SK-N-SH (cell line): ENCODE measurements around the gene NCKAP5. TPM values are rescaled to one million over a fixed set of nuclear protein-coding genes. Genes with fewer than 3 reads are reported as not detected.

ENCODE experiments used
- CTCF ChIA-PET: fragments of 300-600, 350-600 bp; formaldehyde crosslinking; extraction: SDS; loops from one replicate; lab custom pipeline; 2021; lab: Yijun Ruan, JAX
- POLR2A ChIA-PET: fragments of 350-600 bp; sonication (Branson Sonifier 250); formaldehyde crosslinking; extraction: SDS; loops from one replicate; lab custom pipeline; 2020; ENCODE audit warnings: antibody characterized with exemption, inconsistent platforms; lab: Yijun Ruan, JAX
- DNase-seq: peaks from one replicate; pipeline ENCODE4 v3.0.0; 2012
- H2AFZ ChIP-seq: fragments of 200-600 bp; sonication (generic); 2 replicates; pipeline ENCODE4 v1.8.1; 2016; ENCODE audit warnings: antibody characterized with exemption, mild to moderate bottlenecking, low read depth
- H3F3A ChIP-seq: fragments of 200-600 bp; sonication (generic); replicated peaks from 2 replicates; pipeline ENCODE3; 2016; ENCODE audit warnings: antibody characterized with exemption, mild to moderate bottlenecking; ENCODE audit not compliant: insufficient read depth
- H3K27ac ChIP-seq, 2 experiments: fragments of 200-500 bp in 1 of 2; fragments of 200-600 bp in 1 of 2; sonication (Bioruptor generic) in 1 of 2; sonication (generic), shearing (Covaris generic) in 1 of 2; 2 replicates each; pipeline versions ENCODE4 v1.5.1 to v1.6.1; 2014 to 2016; ENCODE audit warnings: low read depth in 2 of 2, inconsistent platforms in 1 of 2, low read length in 1 of 2, mild to moderate bottlenecking in 1 of 2, mixed read lengths in 1 of 2
- H3K27me3 ChIP-seq: fragments of 200-600 bp; sonication (generic), shearing (Covaris generic); 2 replicates; pipeline ENCODE4 v1.6.1; 2016; ENCODE audit warnings: mixed run types; ENCODE audit not compliant: insufficient read depth
- H3K36me3 ChIP-seq, 2 experiments: fragments of 200-500 bp in 1 of 2; fragments of 200-600 bp in 1 of 2; sonication (Bioruptor generic) in 1 of 2; sonication (generic) in 1 of 2; replicated peaks in 1 of 2; 2 replicates each; pipeline versions ENCODE3 to v1.5.1; 2014 to 2016; ENCODE audit warnings: low read length in 1 of 2, mild to moderate bottlenecking in 1 of 2; ENCODE audit not compliant: insufficient read depth in 2 of 2, control insufficient read depth in 1 of 2
- H3K4me1 ChIP-seq, 2 experiments: fragments of 200-500 bp in 1 of 2; fragments of 200-600 bp in 1 of 2; sonication (Bioruptor generic) in 1 of 2; sonication (generic), shearing (Covaris generic) in 1 of 2; 2 replicates each; pipeline versions ENCODE4 v1.5.1 to v1.6.1; 2014 to 2016; ENCODE audit warnings: low read depth in 1 of 2, low read length in 1 of 2, mixed run types in 1 of 2; ENCODE audit not compliant: insufficient read depth in 2 of 2, control insufficient read depth in 1 of 2
- H3K4me2 ChIP-seq: fragments of 200-600 bp; sonication (generic), shearing (Covaris generic); 2 replicates; pipeline ENCODE4 v1.6.1; 2017; ENCODE audit warnings: mixed run types
- H3K4me3 ChIP-seq, 2 experiments: fragments of 200-500 bp in 1 of 2; fragments of 200-600 bp in 1 of 2; sonication (Bioruptor generic) in 1 of 2; sonication (generic), shearing (Covaris generic) in 1 of 2; 2 replicates each; pipeline versions ENCODE4 v1.5.1 to v1.8.1; 2014 to 2016; ENCODE audit warnings: low read depth in 2 of 2, inconsistent platforms in 1 of 2, low read length in 1 of 2, mild to moderate bottlenecking in 1 of 2, mixed read lengths in 1 of 2, moderate library complexity in 1 of 2
- H3K79me2 ChIP-seq: fragments of 200-600 bp; sonication (generic); 2 replicates; pipeline ENCODE4 v1.8.1; 2017; ENCODE audit warnings: mild to moderate bottlenecking; ENCODE audit not compliant: insufficient read depth
- H3K9ac ChIP-seq: fragments of 200-600 bp; sonication (generic); 2 replicates; pipeline ENCODE4 v1.6.1; 2017; ENCODE audit warnings: mixed run types
- H3K9me2 ChIP-seq: fragments of 200-600 bp; sonication (generic); 2 replicates; pipeline ENCODE4 v1.6.1; 2017; ENCODE audit warnings: mixed run types
- H3K9me3 ChIP-seq: fragments of 200-600 bp; sonication (generic); 2 replicates; pipeline ENCODE4 v1.6.1; 2017; ENCODE audit warnings: mixed run types, mild to moderate bottlenecking, moderate library complexity
- H4K20me1 ChIP-seq: fragments of 200-600 bp; sonication (generic); 2 replicates; pipeline ENCODE4 v1.6.1; 2017; ENCODE audit warnings: mild to moderate bottlenecking, mixed run types; ENCODE audit not compliant: insufficient read depth
- ELF1 ChIP-seq: IDR thresholded peaks from 2 replicates; pipeline ENCODE4 v1.4.0; 2012
- EP300 ChIP-seq, 2 experiments: IDR thresholded peaks; 2 replicates each; pipeline versions ENCODE4 v1.4.0 to v1.6.1; 2012; ENCODE audit warnings: borderline replicate concordance in 1 of 2, low read depth in 1 of 2, low read length in 1 of 2
- EZH2phosphoT487 ChIP-seq: fragments of 200-600 bp; sonication (generic); IDR thresholded peaks from 2 replicates; pipeline ENCODE4 v1.6.1; 2017; ENCODE audit warnings: low read depth, mixed run types, mild to moderate bottlenecking, antibody characterized with exemption, moderate library complexity, borderline replicate concordance
- FOSL2 ChIP-seq: IDR thresholded peaks from 2 replicates; pipeline ENCODE4 v1.4.0; 2012; ENCODE audit warnings: low read depth, mild to moderate bottlenecking, moderate library complexity, borderline replicate concordance
- GABPA ChIP-seq: IDR thresholded peaks from 2 replicates; pipeline ENCODE4 v1.4.0; 2012; ENCODE audit warnings: low read depth, mild to moderate bottlenecking
- GATA2 ChIP-seq: sonication (generic); formaldehyde crosslinking; IDR thresholded peaks from 2 replicates; pipeline ENCODE4 v1.5.0; 2020; ENCODE audit warnings: mild to moderate bottlenecking, missing genetic modification reagents
- JUND ChIP-seq: IDR thresholded peaks from 2 replicates; pipeline ENCODE4 v1.4.0; 2012
- MXI1 ChIP-seq: IDR thresholded peaks from 2 replicates; pipeline ENCODE4 v1.6.1; 2012; ENCODE audit warnings: mild to moderate bottlenecking, low read depth, low read length, improper control_type of control experiment
- NFIC ChIP-seq: IDR thresholded peaks from 2 replicates; pipeline ENCODE4 v1.4.0; 2012; ENCODE audit warnings: borderline replicate concordance
- RAD21 ChIP-seq: IDR thresholded peaks from 2 replicates; pipeline ENCODE4 v1.6.1; 2012; ENCODE audit warnings: mild to moderate bottlenecking, low read length
- RCOR1 ChIP-seq: fragments of 150-350 bp; IDR thresholded peaks from 2 replicates; pipeline ENCODE4 v1.6.1; 2017; ENCODE audit warnings: antibody characterized with exemption, low read length
- RFX5 ChIP-seq: IDR thresholded peaks from 2 replicates; pipeline ENCODE4 v1.6.1; 2012; ENCODE audit warnings: mild to moderate bottlenecking, improper control_type of control experiment, low read length
- RXRA ChIP-seq: IDR thresholded peaks from 2 replicates; pipeline ENCODE4 v1.4.0; 2012; ENCODE audit warnings: low read depth, mild to moderate bottlenecking, borderline replicate concordance
- SIN3A ChIP-seq: IDR thresholded peaks from 2 replicates; pipeline ENCODE4 v1.6.1; 2012; ENCODE audit warnings: low read depth, mild to moderate bottlenecking, low read length, moderate library complexity, borderline replicate concordance
- TCF12 ChIP-seq: IDR thresholded peaks from 2 replicates; pipeline ENCODE4 v1.4.0; 2012
- WGBS: methylation state at CpG from one replicate; pipeline ENCODE4 v1.1.6; 2017; ENCODE audit warnings: low lambda C conversion rate; 5-methylcytosine and 5-hydroxymethylcytosine counted together
- polyA plus RNA-seq, 3 experiments: library from polyadenylated mRNA; depleted of rRNA; stranded (reverse); fragments of >200 nt; gene quantifications; 2 replicates each; pipeline ENCODE4 v1.2.3, GENCODE V29; 2012
- TF ChIP-seq, protein P1 (sequence below): IDR thresholded peaks from 2 replicates; pipeline ENCODE4 v1.6.1; 2012; ENCODE audit warnings: mild to moderate bottlenecking, low read depth, low read length, moderate library complexity
- TF ChIP-seq, protein P2 (sequence below): IDR thresholded peaks from 2 replicates; pipeline ENCODE4; 2012
- TF ChIP-seq, protein P3 (sequence below): fragments of 150-350 bp; IDR thresholded peaks from 2 replicates; pipeline ENCODE4 v1.6.1; 2017; ENCODE audit warnings: antibody characterized with exemption, low read length, low read depth, borderline replicate concordance
- TF ChIP-seq, protein P4 (sequence below): fragments of 200-600 bp; sonication (generic); IDR thresholded peaks from 2 replicates; pipeline ENCODE4 v1.6.1; 2017; ENCODE audit warnings: antibody characterized with exemption, mild to moderate bottlenecking, moderate library complexity
- TF ChIP-seq, protein P5 (sequence below): IDR thresholded peaks from 2 replicates; pipeline ENCODE4 v1.4.0; 2012; ENCODE audit warnings: low read depth, borderline replicate concordance

Gene NCKAP5
- polyA plus RNA-seq, 1 of the 3 experiments (the other 2 are of a cell fraction): 0.02 TPM

DNA sequence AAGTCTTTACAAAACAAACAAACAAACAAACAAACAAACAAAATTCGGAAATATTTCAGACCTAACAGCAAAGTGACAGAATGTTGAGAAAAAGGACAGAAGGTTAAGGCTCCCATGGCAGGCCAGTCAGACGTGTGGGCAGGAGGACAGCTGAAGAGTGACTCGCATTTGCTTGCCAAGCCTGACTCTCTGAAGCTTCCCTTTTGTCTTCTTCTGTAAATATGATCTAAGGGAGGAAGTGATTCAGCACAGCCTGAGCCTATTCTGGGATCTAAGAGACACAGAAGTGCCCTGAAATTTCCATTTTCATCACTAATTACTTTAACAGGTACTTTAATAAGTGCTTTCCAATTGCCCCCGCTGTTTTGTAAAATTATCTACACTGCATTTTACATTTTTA is 764.2 kb downstream of the NCKAP5 start:
- DNase-seq: no peak
- CTCF ChIA-PET: interaction anchor here (1.1 to 1.6 kb wide), 3 partner anchors 12 to 976 kb away, joined by 3 read pairs; no protein-coding TSS in a partner anchor

More for the DNA sequence above, 764.2 kb downstream of the NCKAP5 start:
- Histone ChIP-seq H4K20me1 (no peaks in the 10 kb centered on the region), H3F3A (peaks cover 7% of the 10 kb centered on the region), H3K27ac (peak overlapping the region in 1 of 2 experiments; percentile 72; a peak in 2 of 4 replicates), H3K4me3 (no peak overlapping the region), H2AFZ (peak overlapping the region; percentile 39; the same call in 1 of the 2 replicates), H3K79me2 (no peaks in the 10 kb centered on the region), H3K4me2 (peak overlapping the region; percentile 56), H3K36me3 (no peaks in the 10 kb centered on the region), H3K4me1 (peaks cover 0 to 15% of the 10 kb centered on the region in 2 experiments; a peak in 1 of 4 replicates), H3K27me3 (no peaks in the 10 kb centered on the region), H3K9me3 (no peaks in the 10 kb centered on the region), H3K9me2 (no peaks in the 10 kb centered on the region), H3K9ac (no peak overlapping the region)
- TF ChIP-seq NFIC: peak; percentile 28; the same call in 1 of the 2 replicates
- TF ChIP-seq, protein P1, sequence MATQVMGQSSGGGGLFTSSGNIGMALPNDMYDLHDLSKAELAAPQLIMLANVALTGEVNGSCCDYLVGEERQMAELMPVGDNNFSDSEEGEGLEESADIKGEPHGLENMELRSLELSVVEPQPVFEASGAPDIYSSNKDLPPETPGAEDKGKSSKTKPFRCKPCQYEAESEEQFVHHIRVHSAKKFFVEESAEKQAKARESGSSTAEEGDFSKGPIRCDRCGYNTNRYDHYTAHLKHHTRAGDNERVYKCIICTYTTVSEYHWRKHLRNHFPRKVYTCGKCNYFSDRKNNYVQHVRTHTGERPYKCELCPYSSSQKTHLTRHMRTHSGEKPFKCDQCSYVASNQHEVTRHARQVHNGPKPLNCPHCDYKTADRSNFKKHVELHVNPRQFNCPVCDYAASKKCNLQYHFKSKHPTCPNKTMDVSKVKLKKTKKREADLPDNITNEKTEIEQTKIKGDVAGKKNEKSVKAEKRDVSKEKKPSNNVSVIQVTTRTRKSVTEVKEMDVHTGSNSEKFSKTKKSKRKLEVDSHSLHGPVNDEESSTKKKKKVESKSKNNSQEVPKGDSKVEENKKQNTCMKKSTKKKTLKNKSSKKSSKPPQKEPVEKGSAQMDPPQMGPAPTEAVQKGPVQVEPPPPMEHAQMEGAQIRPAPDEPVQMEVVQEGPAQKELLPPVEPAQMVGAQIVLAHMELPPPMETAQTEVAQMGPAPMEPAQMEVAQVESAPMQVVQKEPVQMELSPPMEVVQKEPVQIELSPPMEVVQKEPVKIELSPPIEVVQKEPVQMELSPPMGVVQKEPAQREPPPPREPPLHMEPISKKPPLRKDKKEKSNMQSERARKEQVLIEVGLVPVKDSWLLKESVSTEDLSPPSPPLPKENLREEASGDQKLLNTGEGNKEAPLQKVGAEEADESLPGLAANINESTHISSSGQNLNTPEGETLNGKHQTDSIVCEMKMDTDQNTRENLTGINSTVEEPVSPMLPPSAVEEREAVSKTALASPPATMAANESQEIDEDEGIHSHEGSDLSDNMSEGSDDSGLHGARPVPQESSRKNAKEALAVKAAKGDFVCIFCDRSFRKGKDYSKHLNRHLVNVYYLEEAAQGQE: no peak
- TF ChIP-seq ELF1: no peak
- no peak for TF ChIP-seq RFX5
- no peak for TF ChIP-seq FOSL2
- no peak for TF ChIP-seq GATA2 (CRISPR knock-in tag)
- TF ChIP-seq, protein P2, sequence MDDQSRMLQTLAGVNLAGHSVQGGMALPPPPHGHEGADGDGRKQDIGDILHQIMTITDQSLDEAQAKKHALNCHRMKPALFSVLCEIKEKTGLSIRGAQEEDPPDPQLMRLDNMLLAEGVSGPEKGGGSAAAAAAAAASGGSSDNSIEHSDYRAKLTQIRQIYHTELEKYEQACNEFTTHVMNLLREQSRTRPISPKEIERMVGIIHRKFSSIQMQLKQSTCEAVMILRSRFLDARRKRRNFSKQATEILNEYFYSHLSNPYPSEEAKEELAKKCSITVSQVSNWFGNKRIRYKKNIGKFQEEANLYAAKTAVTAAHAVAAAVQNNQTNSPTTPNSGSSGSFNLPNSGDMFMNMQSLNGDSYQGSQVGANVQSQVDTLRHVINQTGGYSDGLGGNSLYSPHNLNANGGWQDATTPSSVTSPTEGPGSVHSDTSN: peak; percentile 53
- TF ChIP-seq RXRA: no peak
- no peak for TF ChIP-seq GABPA
- TF ChIP-seq, protein P3, sequence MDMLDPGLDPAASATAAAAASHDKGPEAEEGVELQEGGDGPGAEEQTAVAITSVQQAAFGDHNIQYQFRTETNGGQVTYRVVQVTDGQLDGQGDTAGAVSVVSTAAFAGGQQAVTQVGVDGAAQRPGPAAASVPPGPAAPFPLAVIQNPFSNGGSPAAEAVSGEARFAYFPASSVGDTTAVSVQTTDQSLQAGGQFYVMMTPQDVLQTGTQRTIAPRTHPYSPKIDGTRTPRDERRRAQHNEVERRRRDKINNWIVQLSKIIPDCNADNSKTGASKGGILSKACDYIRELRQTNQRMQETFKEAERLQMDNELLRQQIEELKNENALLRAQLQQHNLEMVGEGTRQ: no peak
- no peak for TF ChIP-seq SIN3A
- TF ChIP-seq, protein P4, sequence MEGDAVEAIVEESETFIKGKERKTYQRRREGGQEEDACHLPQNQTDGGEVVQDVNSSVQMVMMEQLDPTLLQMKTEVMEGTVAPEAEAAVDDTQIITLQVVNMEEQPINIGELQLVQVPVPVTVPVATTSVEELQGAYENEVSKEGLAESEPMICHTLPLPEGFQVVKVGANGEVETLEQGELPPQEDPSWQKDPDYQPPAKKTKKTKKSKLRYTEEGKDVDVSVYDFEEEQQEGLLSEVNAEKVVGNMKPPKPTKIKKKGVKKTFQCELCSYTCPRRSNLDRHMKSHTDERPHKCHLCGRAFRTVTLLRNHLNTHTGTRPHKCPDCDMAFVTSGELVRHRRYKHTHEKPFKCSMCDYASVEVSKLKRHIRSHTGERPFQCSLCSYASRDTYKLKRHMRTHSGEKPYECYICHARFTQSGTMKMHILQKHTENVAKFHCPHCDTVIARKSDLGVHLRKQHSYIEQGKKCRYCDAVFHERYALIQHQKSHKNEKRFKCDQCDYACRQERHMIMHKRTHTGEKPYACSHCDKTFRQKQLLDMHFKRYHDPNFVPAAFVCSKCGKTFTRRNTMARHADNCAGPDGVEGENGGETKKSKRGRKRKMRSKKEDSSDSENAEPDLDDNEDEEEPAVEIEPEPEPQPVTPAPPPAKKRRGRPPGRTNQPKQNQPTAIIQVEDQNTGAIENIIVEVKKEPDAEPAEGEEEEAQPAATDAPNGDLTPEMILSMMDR: no peak
- TF ChIP-seq EP300 (IDR thresholded peaks at IDR 0.05; ENCODE audit: borderline replicate concordance in 1 of 2, low read depth in 1 of 2, low read length in 1 of 2): no peak
- TF ChIP-seq, protein P5, sequence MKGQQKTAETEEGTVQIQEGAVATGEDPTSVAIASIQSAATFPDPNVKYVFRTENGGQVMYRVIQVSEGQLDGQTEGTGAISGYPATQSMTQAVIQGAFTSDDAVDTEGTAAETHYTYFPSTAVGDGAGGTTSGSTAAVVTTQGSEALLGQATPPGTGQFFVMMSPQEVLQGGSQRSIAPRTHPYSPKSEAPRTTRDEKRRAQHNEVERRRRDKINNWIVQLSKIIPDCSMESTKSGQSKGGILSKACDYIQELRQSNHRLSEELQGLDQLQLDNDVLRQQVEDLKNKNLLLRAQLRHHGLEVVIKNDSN: no peak
- no peak for TF ChIP-seq MXI1
- TF ChIP-seq TCF12: peak; percentile 28; the same call in 1 of the 2 replicates
- 0 out of 2 replicates have a peak, but pooled peaks have one; percentile 16 for TF ChIP-seq JUND
- no peak for TF ChIP-seq RAD21
- no peak for TF ChIP-seq RCOR1
- TF ChIP-seq EZH2phosphoT487: no peak
- WGBS: 7% methylated on average over 4 of the region's 4 CpGs
- POLR2A ChIA-PET: no interaction called here
